Common myeloid progenitor, CD34-positive (primary cell): ENCODE results near the gene PLK1.
"Not testable (repeated sequence)": the region's sequence is repeated elsewhere in the genome, so short reads cannot be mapped to it uniquely, and the experiment has no call there.

Source experiments
- CTCF ChIA-PET: fragments of 350-600 bp; sonication (Branson Sonifier 250); formaldehyde crosslinking; loops from one replicate; lab custom pipeline; 2021; ENCODE audit warnings: antibody characterized with exemption; lab: Charles Lee
- POLR2A ChIA-PET: fragments of 350-600 bp; sonication (Branson Sonifier 250); formaldehyde crosslinking; loops from one replicate; lab custom pipeline; 2021; ENCODE audit warnings: antibody characterized with exemption; lab: Charles Lee
- DNase-seq, 3 donors: peaks; one replicate each; pipeline versions ENCODE4 v3.0.0 to v3.0.0-alpha.2; 2013
- H3K27ac ChIP-seq, 2 experiments: 1 replicate in 1 of 2; 2 replicates in 1 of 2; pipeline ENCODE4 v1.7.0; 2013; ENCODE audit warnings: inconsistent platforms in 2 of 2, low read length in 2 of 2, mild to moderate bottlenecking in 2 of 2, low read depth in 1 of 2, moderate library complexity in 1 of 2; ENCODE audit not compliant: severe bottlenecking in 2 of 2, insufficient read depth in 1 of 2, poor library complexity in 1 of 2
- H3K27me3 ChIP-seq, 5 experiments: replicated peaks in 2 of 5; 1 replicate in 3 of 5; 2 replicates in 2 of 5; pipeline versions ENCODE4 v1.6.1 to v1.7.0; 2013; ENCODE audit warnings: low read length in 4 of 5, mild to moderate bottlenecking in 2 of 5, moderate library complexity in 2 of 5, inconsistent platforms in 1 of 5; ENCODE audit not compliant: insufficient read depth in 5 of 5, control insufficient read depth in 4 of 5
- H3K36me3 ChIP-seq, 4 experiments: 1 replicate in 2 of 4; 2 replicates in 2 of 4; pipeline versions ENCODE4 v1.6.1 to v1.7.0; 2013; ENCODE audit warnings: low read length in 3 of 4, control low read depth in 1 of 4, mild to moderate bottlenecking in 1 of 4; ENCODE audit not compliant: control insufficient read depth in 4 of 4, insufficient read depth in 4 of 4
- H3K4me1 ChIP-seq, 4 experiments: 1 replicate in 3 of 4; 2 replicates in 1 of 4; pipeline versions ENCODE4 v1.6.1 to v1.7.1; 2013; ENCODE audit warnings: low read length in 3 of 4, mild to moderate bottlenecking in 3 of 4, control low read depth in 1 of 4, inconsistent platforms in 1 of 4, moderate library complexity in 1 of 4; ENCODE audit not compliant: control insufficient read depth in 4 of 4, insufficient read depth in 4 of 4; ENCODE audit errors: control extremely low read depth in 1 of 4
- H3K4me3 ChIP-seq, 7 experiments: 1 replicate in 4 of 7; 2 replicates in 3 of 7; pipeline versions ENCODE4 v1.5.1 to v1.7.0; 2013; ENCODE audit warnings: mild to moderate bottlenecking in 7 of 7, low read length in 6 of 7, moderate library complexity in 6 of 7, inconsistent platforms in 2 of 7, low read depth in 2 of 7, control low read depth in 1 of 7; ENCODE audit not compliant: insufficient read depth in 4 of 7, control insufficient read depth in 1 of 7; ENCODE audit errors: extremely low read depth in 1 of 7
- H3K9me3 ChIP-seq, 5 experiments: 1 replicate in 4 of 5; 2 replicates in 1 of 5; pipeline versions ENCODE4 v1.6.1 to v1.7.1; 2013; ENCODE audit warnings: low read length in 4 of 5, mild to moderate bottlenecking in 2 of 5, inconsistent platforms in 1 of 5, low read depth in 1 of 5, moderate library complexity in 1 of 5; ENCODE audit not compliant: control insufficient read depth in 4 of 5, insufficient read depth in 2 of 5; ENCODE audit errors: control extremely low read depth in 1 of 5
- WGBS: methylation state at CpG from one replicate; pipeline ENCODE4 v1.1.5; 2013; ENCODE audit not compliant: insufficient coverage; 5-methylcytosine and 5-hydroxymethylcytosine counted together

The PLK1 gene

DNA sequence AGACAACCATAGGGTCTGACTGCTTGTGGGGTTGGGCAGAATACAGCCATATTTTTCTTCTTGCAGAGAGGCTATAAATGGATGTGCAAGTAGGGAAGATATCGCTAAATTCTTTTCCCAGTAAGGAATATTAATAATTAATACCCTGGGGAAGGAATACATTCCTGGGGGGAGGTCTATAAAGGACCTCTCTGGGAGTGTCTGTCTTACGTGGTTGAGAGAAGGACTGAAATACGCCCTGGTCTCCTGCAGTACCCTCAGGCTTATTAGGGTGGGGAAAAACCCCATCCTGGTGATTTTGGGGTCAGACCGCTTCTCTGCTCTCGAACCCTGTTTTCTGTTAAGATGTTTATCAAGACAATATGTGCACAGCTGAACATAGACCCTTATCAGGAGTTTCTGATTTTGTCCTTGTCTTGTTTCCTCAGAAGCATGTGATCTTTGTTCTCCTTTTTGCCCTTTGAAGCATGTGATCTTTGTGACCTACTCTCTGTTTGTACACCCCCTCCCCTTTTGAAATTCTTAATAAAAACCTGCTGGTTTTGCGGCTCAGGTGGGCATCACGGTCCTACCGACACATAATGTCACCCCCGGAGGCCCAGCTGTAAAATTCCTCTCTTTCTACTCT, 44.0 kb downstream of the PLK1 start:
- H3K9me3 ChIP-seq, CTCF ChIA-PET, H3K4me1 ChIP-seq, DNase-seq, H3K27me3 ChIP-seq, H3K36me3 ChIP-seq, POLR2A ChIA-PET, H3K27ac ChIP-seq, H3K4me3 ChIP-seq: not testable (repeated sequence)
- WGBS: 86% methylated on average over 7 of the region's 9 CpGs

DNA sequence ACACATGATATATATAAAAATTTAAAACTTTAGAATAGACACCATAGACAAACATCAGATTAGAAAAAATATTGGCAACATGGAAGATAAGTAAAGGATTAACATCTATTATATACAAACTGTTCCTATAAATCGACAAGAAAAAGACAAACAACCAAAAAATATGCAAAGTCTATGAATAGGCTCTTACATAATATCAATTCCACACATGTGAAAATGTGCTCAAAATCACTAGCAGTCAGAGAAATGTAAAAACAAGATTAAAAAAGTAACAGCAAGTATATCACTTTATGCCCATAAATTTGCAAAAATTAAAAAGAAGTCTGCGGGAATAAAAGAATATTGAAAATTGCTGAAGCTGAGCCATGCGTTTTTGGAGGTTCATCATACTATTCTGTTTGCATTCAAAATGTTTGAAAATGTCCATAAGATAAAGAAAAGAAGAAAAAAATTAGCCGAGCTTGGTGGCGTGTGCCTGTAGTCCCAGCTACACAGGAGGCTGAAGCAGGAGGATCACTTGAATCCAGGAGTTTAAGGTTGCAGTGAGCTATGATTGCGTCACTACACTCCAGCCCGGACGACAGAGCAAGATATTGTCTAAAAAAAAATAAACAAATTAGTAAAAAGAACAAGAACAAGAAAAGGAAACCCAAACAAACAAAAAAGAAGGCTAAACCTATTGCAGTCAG, 45.6 kb downstream of the PLK1 start:
- POLR2A ChIA-PET: no interaction called here
- no peak overlapping the region for H3K4me3 ChIP-seq
- peaks cover 0 to 9% (median 0%) of the 10 kb centered on the region in 5 experiments for H3K9me3 ChIP-seq
- H3K36me3 ChIP-seq: no peaks in the 10 kb centered on the region
- no peak for DNase-seq
- WGBS: 91% methylated on average over 3 of the region's 8 CpGs
- H3K27me3 ChIP-seq: peaks cover 0 to 1% (median 0%) of the 10 kb centered on the region in 5 experiments
- CTCF ChIA-PET: no interaction called here
- no peaks in the 10 kb centered on the region for H3K4me1 ChIP-seq
- no peak overlapping the region for H3K27ac ChIP-seq

DNA sequence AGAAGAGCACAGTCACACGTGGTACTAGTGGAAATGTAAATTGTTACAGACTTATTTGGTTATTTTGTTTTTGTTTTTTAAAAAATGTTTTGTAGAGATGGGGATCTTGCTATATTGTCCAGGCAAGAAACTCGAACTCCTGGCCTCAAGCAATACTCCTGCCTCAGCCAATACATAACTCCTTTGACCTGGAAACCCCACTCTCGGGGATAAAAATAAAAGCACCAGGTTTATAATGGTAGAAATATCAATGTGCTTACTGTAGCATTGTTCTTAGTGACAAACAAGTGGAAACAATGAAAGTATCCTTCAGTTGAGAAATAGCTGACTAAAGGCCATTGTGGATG, 46.1 kb downstream of the PLK1 start:
- H3K4me3 ChIP-seq: no peak overlapping the region
- CTCF ChIA-PET: no interaction called here
- DNase-seq: no peak
- no peaks in the 10 kb centered on the region for H3K36me3 ChIP-seq
- POLR2A ChIA-PET: no interaction called here
- no CpG with 5 or more reads among the region's 3 CpGs for WGBS
- H3K27me3 ChIP-seq: no peaks in the 10 kb centered on the region
- H3K27ac ChIP-seq: no peak overlapping the region
- H3K4me1 ChIP-seq: peaks cover 0 to 2% (median 0%) of the 10 kb centered on the region in 4 experiments
- H3K9me3 ChIP-seq: peaks cover 0 to 9% (median 0%) of the 10 kb centered on the region in 5 experiments

DNA sequence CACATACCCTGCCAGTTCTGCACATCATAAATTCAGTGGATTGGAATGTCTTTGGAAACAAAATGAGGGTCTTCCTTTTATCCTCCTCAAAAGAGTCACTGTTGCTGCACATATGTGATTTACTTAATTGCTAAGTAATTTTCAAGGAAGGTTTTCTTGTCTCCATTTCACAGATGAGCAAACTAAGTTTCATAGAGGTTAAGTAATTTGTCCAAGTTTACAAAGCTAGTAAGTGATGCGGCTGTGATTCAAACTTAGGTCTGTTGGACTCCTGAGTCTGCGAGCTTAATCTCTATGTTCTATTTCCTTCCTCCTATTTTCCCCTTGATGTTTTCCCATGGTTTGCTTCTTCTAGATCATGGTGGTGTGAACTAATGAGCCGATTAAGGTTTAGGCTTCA, 48.0 kb downstream of the PLK1 start:
- Histone ChIP-seq H3K36me3 (no peaks in the 10 kb centered on the region), H3K9me3 (peaks cover 0 to 9% (median 0%) of the 10 kb centered on the region in 5 experiments), H3K4me3 (no peak overlapping the region), H3K27me3 (no peaks in the 10 kb centered on the region), H3K27ac (no peak overlapping the region), H3K4me1 (peaks cover 0 to 2% (median 0%) of the 10 kb centered on the region in 4 experiments)
- WGBS: 100% methylated on average over 1 of the region's 3 CpGs
- ChIA-PET POLR2A (no interaction called here), CTCF (interaction anchor here (0.6 to 1.3 kb wide), 2 partner anchors 9 to 32 kb away, joined by 3 read pairs; no protein-coding TSS in a partner anchor)
- DNase-seq: no peak

DNA sequence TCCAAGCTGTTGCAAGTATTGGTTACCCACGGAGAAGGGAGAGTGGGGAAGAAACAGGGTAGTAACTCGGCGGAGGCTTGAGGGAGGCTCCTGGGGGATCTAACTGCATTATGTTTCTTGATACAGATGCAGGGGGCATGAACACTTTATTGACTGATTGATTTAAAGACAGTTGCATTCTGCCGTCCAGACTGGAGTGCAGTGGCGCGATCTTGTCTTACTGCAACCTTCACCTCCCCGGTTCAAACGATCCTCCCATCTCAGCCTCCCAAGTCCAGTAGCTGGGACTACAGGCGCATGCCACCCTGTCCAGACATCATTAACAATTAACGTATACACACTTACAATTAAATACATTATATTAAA, 49.4 kb downstream of the PLK1 start:
- 83% methylated on average over 5 of the region's 10 CpGs for WGBS
- POLR2A ChIA-PET: interaction anchor here (0.8 kb wide), 1 partner anchor 33 kb away, joined by 4 read pairs; no protein-coding TSS in a partner anchor
- Histone ChIP-seq H3K27me3 (no peaks in the 10 kb centered on the region), H3K36me3 (no peaks in the 10 kb centered on the region), H3K4me1 (peaks cover 0 to 2% (median 0%) of the 10 kb centered on the region in 4 experiments), H3K9me3 (peaks cover 0 to 2% (median 0%) of the 10 kb centered on the region in 5 experiments), H3K4me3 (no peak overlapping the region), H3K27ac (no peak overlapping the region)
- no peak for DNase-seq
- CTCF ChIA-PET: interaction anchor here (0.8 to 3.8 kb wide), 6 partner anchors 9 to 308 kb away, joined by 3 to 15 read pairs (median 3); no protein-coding TSS in a partner anchor

DNA sequence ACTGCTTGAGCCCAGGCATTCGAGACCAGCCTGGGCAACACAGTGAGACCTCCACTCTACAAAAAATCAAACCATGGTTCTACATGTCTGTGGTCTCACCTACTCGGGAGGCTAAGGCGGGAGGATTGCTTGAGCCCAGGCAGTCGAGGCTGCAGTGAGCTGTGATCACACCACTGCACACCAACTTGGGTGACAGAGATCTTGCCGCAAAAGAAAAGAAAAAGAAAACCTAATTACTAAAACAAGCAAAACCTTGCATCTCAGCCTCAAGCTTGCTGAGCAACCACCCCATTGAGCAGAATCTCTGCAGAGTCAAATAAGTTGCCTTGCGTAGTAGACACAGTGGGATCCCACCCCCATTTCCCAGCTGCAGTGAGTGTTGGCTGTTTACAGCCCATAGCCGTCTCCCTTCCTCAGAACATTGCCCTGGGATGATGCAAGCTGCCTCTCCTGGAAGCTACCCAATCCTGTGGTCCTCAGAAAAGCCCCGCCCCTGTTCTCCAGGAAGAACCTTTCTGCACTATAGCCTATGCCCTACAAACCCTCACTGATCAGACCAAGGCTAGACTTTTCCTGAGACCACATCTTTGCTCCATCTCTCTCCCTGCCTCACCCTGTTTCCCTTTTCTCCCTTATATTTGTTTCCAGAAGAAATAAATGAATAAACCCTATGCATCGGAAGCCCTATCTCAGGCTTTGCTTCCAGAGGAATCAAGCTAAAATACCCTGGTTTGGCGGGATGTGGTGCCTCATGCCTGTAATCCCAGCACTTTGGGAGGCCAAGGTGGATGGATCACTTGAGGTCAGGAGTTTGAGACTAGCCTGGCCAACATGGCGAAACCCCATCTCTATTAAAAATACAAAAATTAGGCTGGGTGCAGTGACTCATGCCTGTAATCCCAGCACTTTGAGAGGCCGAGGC, 51.1 kb downstream of the PLK1 start:
- no peak overlapping the region for H3K27ac ChIP-seq
- CTCF ChIA-PET: interaction anchor here (1.3 to 3.8 kb wide), 2 partner anchors 50 to 307 kb away, joined by 3 to 15 read pairs; no protein-coding TSS in a partner anchor
- no peak for DNase-seq
- H3K4me3 ChIP-seq: no peak overlapping the region
- H3K9me3 ChIP-seq: no peaks in the 10 kb centered on the region
- peaks cover 0 to 2% (median 0%) of the 10 kb centered on the region in 4 experiments for H3K4me1 ChIP-seq
- POLR2A ChIA-PET: no interaction called here
- H3K27me3 ChIP-seq: no peaks in the 10 kb centered on the region
- 90% methylated on average over 11 of the region's 12 CpGs for WGBS
- H3K36me3 ChIP-seq: no peaks in the 10 kb centered on the region
